Smooth muscle cell (in vitro differentiated cells): ENCODE data around the gene VMO1. TPM values are rescaled to one million over a fixed set of nuclear protein-coding genes. Genes with fewer than 3 reads are reported as not detected.
A peak's percentile ranks its signal among the peaks of the same experiment; 100 is the strongest.

Experiments used
- DNase-seq: peaks from one replicate; lab custom pipeline; 2025; ENCODE audit not compliant: unreplicated experiment; lab: John Stamatoyannopoulos, UW
- H2AFZ ChIP-seq: fragments of 200-600 bp; sonication (generic); 2 replicates; pipeline ENCODE4 v1.6.0; 2016; ENCODE audit warnings: antibody characterized with exemption, low read depth, mild to moderate bottlenecking
- H3F3A ChIP-seq: fragments of 200-600 bp; sonication (generic); 2 replicates; pipeline ENCODE4 v1.6.0; 2017; ENCODE audit warnings: antibody characterized with exemption, low read depth
- H3K27ac ChIP-seq: fragments of 200-600 bp; sonication (generic); 2 replicates; pipeline ENCODE4 v1.5.1; 2016; ENCODE audit warnings: low read depth, mild to moderate bottlenecking
- H3K27me3 ChIP-seq: fragments of 200-600 bp; sonication (generic); 2 replicates; pipeline ENCODE4 v1.6.1; 2016; ENCODE audit warnings: low read depth, mild to moderate bottlenecking
- H3K36me3 ChIP-seq: fragments of 200-600 bp; sonication (generic); 2 replicates; pipeline ENCODE4 v1.5.1; 2016; ENCODE audit warnings: low read depth
- H3K4me1 ChIP-seq: fragments of 200-600 bp; sonication (generic); 2 replicates; pipeline ENCODE4 v1.5.1; 2016; ENCODE audit warnings: low read depth
- H3K4me2 ChIP-seq: fragments of 200-600 bp; sonication (generic); 2 replicates; pipeline ENCODE4 v1.6.0; 2016; ENCODE audit warnings: mild to moderate bottlenecking
- H3K4me3 ChIP-seq: fragments of 200-600 bp; sonication (generic); 2 replicates; pipeline ENCODE4 v1.5.1; 2016; ENCODE audit warnings: mild to moderate bottlenecking
- H3K79me2 ChIP-seq: fragments of 200-600 bp; sonication (generic); 2 replicates; pipeline ENCODE4 v1.6.0; 2016; ENCODE audit warnings: low read depth, mild to moderate bottlenecking
- H3K9ac ChIP-seq: fragments of 200-600 bp; sonication (generic); 2 replicates; pipeline ENCODE4 v1.6.0; 2016; ENCODE audit warnings: low read depth
- H3K9me3 ChIP-seq: fragments of 200-600 bp; sonication (generic); replicated peaks from 2 replicates; pipeline ENCODE4 v1.5.1; 2016; ENCODE audit warnings: low read depth
- H4K20me1 ChIP-seq: fragments of 200-600 bp; sonication (generic); 2 replicates; pipeline ENCODE4 v1.6.0; 2016; ENCODE audit warnings: low read depth
- CTCF ChIP-seq: fragments of 200-600 bp; sonication (generic); IDR thresholded peaks from 2 replicates; pipeline ENCODE4 v1.5.1; 2017; ENCODE audit warnings: borderline replicate concordance, mild to moderate bottlenecking, antibody characterized with exemption; ENCODE audit not compliant: insufficient read depth, poor library complexity, severe bottlenecking
- WGBS: methylation state at CpG from one replicate; pipeline ENCODE4 v1.1.7; 2016; ENCODE audit warnings: low lambda C conversion rate; 5-methylcytosine and 5-hydroxymethylcytosine counted together
- polyA plus RNA-seq: library from polyadenylated mRNA; unstranded; fragments of >200 nt; fragmentation: Nextera tagmentation; extraction: Ambion mirVana; gene quantifications from 2 replicates; pipeline ENCODE4 v1.2.1, GENCODE V29; 2016
- total RNA-seq: library from RNA; depleted of rRNA; stranded (reverse); fragments of >200 nt; gene quantifications from 2 replicates; pipeline ENCODE4 v1.2.3, GENCODE V29; 2014

Gene VMO1
- total and polyA plus RNA-seq, 2 experiments from 2014 or later = 0.94 TPM; not detected in 1

GRCh38 chr17:4742629-4743028 lies 43.5 kb downstream of the VMO1 start:
- Histone ChIP-seq H3K27me3 (peaks cover 75% of the 10 kb centered on the region), H3K27ac (no peak overlapping the region)

GRCh38 chr17:4742133-4742532 lies 44.0 kb downstream of the VMO1 start:
- no peaks in the 10 kb centered on the region for H3K36me3 ChIP-seq
- peaks cover 80% of the 10 kb centered on the region for H3K27me3 ChIP-seq
- no peak for DNase-seq
- no peaks in the 10 kb centered on the region for H4K20me1 ChIP-seq
- no peaks in the 10 kb centered on the region for H3K79me2 ChIP-seq
- no peak for TF ChIP-seq CTCF
- no peaks in the 10 kb centered on the region for H3K9me3 ChIP-seq
- H3K27ac ChIP-seq = no peak overlapping the region
- H3K4me2 ChIP-seq = no peak overlapping the region
- no peak overlapping the region for H3K9ac ChIP-seq
- no peak overlapping the region for H3K4me3 ChIP-seq
- peaks cover 16% of the 10 kb centered on the region for H3K4me1 ChIP-seq
- no peaks in the 10 kb centered on the region for H3F3A ChIP-seq
- 88% methylated on average over 9 of the region's 9 CpGs for WGBS
- H2AFZ ChIP-seq = no peak overlapping the region

More at GRCh38 chr17:4742629-4743028, 43.5 kb downstream of the VMO1 start:
- Histone ChIP-seq H4K20me1 (no peaks in the 10 kb centered on the region), H3F3A (no peaks in the 10 kb centered on the region), H3K4me2 (no peak overlapping the region), H3K36me3 (no peaks in the 10 kb centered on the region), H3K4me1 (peaks cover 16% of the 10 kb centered on the region), H3K9ac (no peak overlapping the region), H3K9me3 (no peaks in the 10 kb centered on the region), H2AFZ (no peak overlapping the region), H3K4me3 (no peak overlapping the region), H3K79me2 (no peaks in the 10 kb centered on the region)
- TF ChIP-seq CTCF = no peak
- DNase-seq = no peak
- 90% methylated on average over 10 of the region's 10 CpGs for WGBS

GRCh38 chr17:4741544-4741943 lies 44.6 kb downstream of the VMO1 start:
- no peaks in the 10 kb centered on the region for H3K36me3 ChIP-seq
- no peaks in the 10 kb centered on the region for H3K79me2 ChIP-seq
- no peak overlapping the region for H3K27ac ChIP-seq
- DNase-seq = no peak
- H3K9me3 ChIP-seq = no peaks in the 10 kb centered on the region
- 89% methylated on average over 8 of the region's 8 CpGs for WGBS
- H3K9ac ChIP-seq = no peak overlapping the region
- no peak overlapping the region for H3K4me2 ChIP-seq
- H3F3A ChIP-seq = no peaks in the 10 kb centered on the region
- no peak for TF ChIP-seq CTCF
- H3K27me3 ChIP-seq = peaks cover 84% of the 10 kb centered on the region
- no peaks in the 10 kb centered on the region for H4K20me1 ChIP-seq
- H3K4me3 ChIP-seq = no peak overlapping the region
- no peak overlapping the region for H2AFZ ChIP-seq
- peaks cover 16% of the 10 kb centered on the region for H3K4me1 ChIP-seq

GRCh38 chr17:4740584-4740983 lies 45.6 kb downstream of the VMO1 start:
- Histone ChIP-seq H3K4me1 (peaks cover 14% of the 10 kb centered on the region), H2AFZ (no peak overlapping the region), H3K79me2 (no peaks in the 10 kb centered on the region), H3K4me2 (no peak overlapping the region), H3F3A (no peaks in the 10 kb centered on the region), H3K27me3 (peaks cover 77% of the 10 kb centered on the region), H3K27ac (no peak overlapping the region), H4K20me1 (no peaks in the 10 kb centered on the region), H3K9ac (no peak overlapping the region), H3K36me3 (no peaks in the 10 kb centered on the region), H3K9me3 (no peaks in the 10 kb centered on the region), H3K4me3 (peak overlapping the region; percentile 93)
- WGBS = 89% methylated on average over 8 of the region's 8 CpGs
- no peak for TF ChIP-seq CTCF
- DNase-seq = no peak
